ENCODE results near the gene TMEM19.

The TMEM19 gene

DNA sequence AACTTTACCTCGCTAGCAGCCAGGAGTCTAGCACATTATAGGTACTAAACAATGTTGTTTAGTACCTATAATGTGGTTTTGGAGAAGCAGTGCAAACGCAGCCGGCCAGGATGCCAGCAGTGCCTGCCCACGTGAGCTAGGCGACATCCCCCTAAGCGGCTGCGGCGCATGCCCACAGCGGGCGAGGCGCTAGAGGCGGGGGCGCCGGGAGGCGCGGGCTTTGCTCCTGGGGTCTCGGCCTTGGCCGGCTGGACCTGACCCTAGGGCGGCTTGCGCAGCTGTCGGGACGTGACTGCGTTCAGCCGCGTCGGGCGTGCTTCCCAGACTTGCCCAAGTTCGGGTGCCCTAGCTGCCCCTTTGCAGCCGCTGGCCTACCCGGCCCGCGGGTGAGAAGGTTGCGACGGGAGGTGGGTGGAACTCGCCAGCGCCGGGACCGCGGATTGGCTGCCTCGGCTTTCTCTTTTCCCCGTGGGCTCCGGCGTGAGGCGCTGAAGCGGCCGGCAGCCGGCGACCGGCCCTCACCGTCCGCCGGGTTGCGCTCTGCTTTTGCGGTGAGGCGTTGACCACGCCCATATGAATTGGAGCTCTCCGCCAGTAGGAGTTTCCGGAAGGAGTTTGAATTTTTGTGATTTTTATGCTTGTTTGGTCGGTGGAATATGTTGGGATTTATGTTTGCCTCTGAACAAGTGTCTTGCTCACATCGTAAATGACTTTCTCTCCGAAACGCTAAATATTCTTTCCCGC is at the start of gene TMEM19:
Gene TMEM19, plus strand, starts transcription at position 169 of the 744 bp plus-strand sequence. CDS start 599 bp downstream, outside the sequence.
- DNase-seq (ENCODE audit: low read depth) = peak; percentile 93

GRCh38 chr12:71636704-71637115 is 49.2 kb upstream of the TMEM19 start:
- DNase-seq (ENCODE audit: low read depth) = peak; percentile 84

DNA sequence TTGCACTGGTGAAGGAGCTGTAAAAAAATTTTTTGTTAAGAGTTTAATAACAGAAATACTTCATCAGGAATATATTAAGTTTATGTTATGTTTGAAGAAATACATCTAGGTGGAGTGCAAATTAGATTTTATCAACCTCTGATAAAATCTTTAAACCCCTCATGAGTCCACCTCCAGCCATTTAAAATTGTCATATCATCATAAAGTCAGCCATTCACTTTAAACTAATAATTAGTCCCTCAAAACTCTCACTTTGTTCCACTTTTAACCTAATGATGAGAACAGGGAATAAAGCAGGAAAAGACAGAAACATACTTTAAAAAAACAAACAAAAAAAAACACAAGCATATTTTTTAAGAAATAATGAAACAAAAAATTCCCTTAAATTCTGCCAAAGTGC is 47.4 kb upstream of the TMEM19 start:
- no peak for DNase-seq (ENCODE audit: low read depth)

GRCh38 chr12:71639341-71639760 is 46.5 kb upstream of the TMEM19 start:
- DNase-seq (ENCODE audit: low read depth) = peak; percentile 59

DNA sequence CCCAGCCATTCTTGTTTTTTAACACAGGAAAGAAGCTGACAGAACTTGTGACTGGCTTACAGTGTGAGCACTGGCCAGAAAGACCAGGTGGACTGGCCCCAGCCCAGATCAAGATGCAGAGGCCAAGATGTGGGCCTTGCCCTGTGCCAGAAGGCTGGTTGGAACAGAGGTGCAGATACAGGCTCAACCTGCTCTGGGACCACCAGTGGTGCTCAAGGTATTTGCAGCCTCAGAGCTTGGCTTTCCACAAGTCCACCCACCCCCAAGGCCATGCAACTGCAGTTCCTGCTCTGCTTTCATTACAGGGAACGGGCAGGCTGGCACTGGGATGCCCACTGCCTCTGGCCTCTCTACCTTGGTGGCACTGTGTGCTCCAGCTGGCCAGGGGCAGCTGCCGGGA is 45.6 kb upstream of the TMEM19 start:
- no peak for DNase-seq (ENCODE audit: low read depth)

DNA sequence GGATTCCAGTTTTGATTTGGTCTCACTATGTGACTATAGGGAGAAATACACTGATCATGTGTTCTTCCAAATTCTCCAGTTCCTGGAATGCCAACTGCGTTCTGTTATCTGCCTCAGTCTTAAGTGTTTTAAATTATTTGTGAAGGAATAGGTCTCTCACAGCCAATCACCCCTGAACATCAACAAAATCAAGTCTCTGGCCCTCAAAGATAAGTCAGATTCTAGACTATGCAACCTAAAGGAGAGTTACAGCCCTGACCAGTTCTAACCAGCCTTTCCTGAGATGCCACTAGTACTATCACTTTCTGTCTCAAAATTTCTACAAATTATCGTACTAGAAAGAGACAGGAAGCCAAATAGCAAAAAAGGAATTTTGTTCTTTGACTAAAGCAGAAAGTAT is 44.5 kb upstream of the TMEM19 start:
- no peak for DNase-seq (ENCODE audit: low read depth)

DNA sequence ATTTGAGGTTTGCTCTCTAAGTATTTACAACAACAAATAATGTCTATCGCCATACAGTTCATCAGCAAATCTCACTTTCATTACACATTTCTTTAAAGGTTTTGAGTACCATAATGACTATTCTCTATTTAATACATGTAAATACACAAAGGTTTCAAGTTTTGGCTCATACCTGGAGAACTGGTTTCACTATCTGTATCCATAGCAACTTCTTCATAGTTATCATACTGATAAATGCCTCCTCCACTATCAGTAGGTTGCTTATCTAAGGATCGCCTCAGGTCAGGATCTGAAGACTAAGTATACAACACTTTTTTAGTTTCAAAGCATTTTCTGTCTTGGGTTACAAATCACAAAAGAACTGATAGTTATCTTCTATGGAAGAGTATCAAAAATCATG is 43.6 kb upstream of the TMEM19 start:
- DNase-seq (ENCODE audit: low read depth) = no peak

DNA sequence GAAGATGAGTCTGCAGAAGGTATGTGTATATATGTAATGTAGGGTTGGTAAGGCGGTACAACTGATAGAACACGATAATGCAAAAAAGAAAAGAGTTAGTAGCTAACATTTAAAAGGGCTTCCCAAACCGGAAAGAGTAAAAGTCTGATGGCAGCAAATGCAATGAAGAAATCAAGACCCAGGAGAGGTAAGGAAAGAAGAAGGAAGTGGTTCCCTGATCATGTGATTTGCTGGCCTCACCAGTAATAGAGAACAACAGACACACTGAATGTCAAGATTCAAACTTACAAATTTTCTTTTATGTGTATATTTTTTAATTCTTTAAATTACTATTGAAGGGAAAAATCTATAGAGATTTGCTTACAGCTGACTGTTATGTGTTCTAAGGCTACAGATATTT is 40.6 kb upstream of the TMEM19 start:
- DNase-seq (ENCODE audit: low read depth) = no peak

- DNase-seq (ENCODE audit: low read depth) = no peak
Observed at GRCh38 chr12:71646512-71646911, 39.4 kb upstream of the TMEM19 start.

DNA sequence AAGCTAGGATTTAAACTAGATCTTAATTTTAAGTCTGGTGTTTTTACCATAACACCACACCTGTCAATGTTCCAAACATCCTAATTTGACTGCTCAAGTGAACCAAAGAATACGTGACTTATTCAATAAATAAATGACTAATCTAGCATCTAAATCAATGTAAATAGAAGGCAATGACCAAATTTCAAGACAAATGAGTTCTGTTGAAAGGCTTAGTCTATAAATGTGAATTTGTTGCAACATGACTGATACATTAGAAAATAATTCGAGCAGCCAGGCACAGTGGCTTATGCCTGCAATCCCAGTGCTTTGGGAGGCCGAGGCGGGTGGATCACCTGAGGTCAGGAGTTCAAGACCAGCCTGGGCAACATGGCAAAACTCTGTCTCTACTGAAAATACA is 37.3 kb upstream of the TMEM19 start:
- no peak for DNase-seq (ENCODE audit: low read depth)

DNA sequence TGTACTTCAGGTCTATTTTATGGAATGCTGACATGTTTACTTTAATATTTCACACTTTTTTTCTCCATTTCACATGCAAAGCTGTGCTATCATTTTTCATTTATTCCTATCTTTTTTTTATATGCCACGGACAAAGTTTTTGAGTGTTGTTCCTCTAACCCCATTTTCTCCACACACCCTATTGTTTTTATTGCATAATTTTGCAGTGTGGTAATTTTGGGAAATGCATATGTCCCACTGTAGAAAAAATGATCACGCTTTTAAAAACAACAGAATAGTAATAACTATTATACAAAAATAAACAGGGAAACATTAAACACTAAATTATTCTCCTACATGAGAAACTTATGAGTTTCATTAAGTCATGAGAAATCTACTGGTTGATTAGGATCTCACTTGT is 36.5 kb upstream of the TMEM19 start:
- DNase-seq (ENCODE audit: low read depth) = no peak

- DNase-seq (ENCODE audit: low read depth) = no peak
Observed at GRCh38 chr12:71652656-71653055, 33.2 kb upstream of the TMEM19 start.

DNA sequence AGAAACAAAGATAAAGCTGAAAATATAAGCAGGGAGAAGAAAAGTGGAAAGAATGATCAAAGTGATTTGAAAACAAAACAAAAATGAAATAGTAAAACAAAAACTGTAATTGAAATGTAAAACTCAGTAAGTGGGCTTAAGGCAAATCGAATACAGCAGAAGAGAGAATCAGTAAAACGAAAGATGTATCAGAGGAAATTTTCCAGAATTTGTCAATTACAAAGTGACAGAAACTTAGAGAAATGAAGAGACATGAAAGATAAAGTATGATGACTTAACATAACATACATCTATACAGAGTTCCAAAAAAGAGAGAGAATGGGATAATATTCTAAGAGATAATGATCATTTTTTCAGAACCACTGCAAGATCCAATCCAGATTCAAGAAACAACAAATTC is 32.7 kb upstream of the TMEM19 start:
- DNase-seq (ENCODE audit: low read depth) = no peak

DNA sequence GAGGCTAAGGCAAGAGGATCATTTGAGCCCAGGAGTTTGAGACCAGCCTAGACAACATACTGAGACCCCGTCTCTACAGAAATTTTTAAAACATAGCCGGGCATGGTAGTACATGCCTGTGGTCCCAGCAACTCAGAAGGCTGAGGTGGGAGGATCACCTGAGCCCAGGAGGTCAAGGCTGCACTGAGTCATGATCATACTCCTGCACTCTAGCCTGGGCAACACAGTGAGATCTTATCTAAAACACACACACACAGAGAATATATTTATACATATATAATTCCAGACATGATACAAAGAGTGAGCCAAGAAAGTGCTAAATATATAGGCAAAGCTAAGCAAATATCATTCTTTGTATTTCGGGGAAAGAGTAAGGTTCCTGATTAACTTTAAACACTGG is 31.7 kb upstream of the TMEM19 start:
- DNase-seq (ENCODE audit: low read depth) = no peak

DNA sequence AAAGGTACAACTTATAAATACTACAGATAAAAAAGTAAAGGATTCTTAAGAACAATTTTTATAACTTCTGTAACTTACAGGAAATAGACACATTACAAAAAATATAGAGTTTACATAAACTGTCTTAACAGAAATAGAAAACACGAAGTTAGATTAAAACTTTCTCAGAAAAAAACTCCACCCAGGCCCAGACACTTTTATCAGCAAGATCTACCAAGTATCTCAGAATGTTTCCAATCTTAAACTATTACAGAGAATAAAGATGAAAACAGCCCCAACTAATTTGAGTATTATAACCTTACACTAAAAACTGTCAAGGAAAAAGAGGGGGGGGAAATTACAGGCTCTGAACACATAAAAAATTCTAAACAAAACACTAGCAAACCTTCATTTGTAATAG is 30.4 kb upstream of the TMEM19 start:
- no peak for DNase-seq (ENCODE audit: low read depth)

DNA sequence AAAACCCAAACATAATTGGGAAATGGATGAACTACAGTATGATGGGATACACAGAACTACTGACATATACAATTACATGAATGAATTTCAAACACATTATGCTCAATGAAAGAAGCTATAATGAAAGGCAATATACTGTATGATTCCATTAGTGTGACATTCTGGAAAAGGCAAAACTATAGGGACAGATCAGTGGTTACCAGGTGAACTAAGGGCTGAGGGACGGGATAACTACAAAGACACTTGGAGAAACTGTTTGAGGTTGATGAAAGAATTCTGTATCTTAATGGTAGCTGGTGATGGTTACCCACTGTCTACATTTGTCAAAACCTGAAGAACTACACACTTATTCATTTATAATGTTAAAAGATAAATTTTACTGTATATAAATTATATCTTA is 30.0 kb upstream of the TMEM19 start:
- DNase-seq (ENCODE audit: low read depth) = no peak

GRCh38 chr12:71656740-71657139 is 29.1 kb upstream of the TMEM19 start:
- DNase-seq (ENCODE audit: low read depth) = no peak

- peak; percentile 42 for DNase-seq (ENCODE audit: low read depth)
Observed at GRCh38 chr12:71661977-71662530, 23.8 kb upstream of the TMEM19 start.

GRCh38 chr12:71662849-71663560 is 22.9 kb upstream of the TMEM19 start:
- DNase-seq (ENCODE audit: low read depth) = peak; percentile 89

- peak; percentile 100 for DNase-seq (ENCODE audit: low read depth)
Observed at GRCh38 chr12:71663561-71664410, 22.1 kb upstream of the TMEM19 start, which contains the start of the genes THAP2 and ZFC3H1. Gene THAP2, plus strand, starts transcription at chr12:71664301. Its CDS starts 209 bp downstream, at chr12:71664510. Gene ZFC3H1, minus strand, starts transcription at chr12:71663848. Its CDS starts 238 bp downstream, at chr12:71663610.

GRCh38 chr12:71664411-71665089 is 21.3 kb upstream of the TMEM19 start:
- peak; percentile 39 for DNase-seq (ENCODE audit: low read depth)

DNA sequence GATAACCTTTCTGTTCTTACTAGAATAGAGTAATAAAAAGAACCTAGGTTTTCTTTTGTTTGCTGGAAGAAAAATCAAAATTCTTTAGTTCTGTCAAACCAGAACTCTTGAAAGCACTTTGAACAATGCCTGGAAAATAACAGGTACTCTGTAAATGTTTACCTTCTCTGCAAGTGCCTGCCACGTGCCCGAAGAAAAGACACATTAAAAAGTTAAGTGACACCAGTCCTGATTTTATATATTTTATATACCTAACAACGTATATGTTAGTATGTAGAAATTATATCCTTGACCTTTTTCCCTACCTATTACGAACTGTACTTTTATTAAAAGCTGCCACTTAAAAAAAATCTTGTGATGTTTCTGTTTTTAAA is 20.8 kb upstream of the TMEM19 start:
- no peak for DNase-seq (ENCODE audit: low read depth)
